Esophagus (tissue), 2 donors: ENCODE results near the gene BICDL2. TPM values are rescaled to one million over a fixed set of nuclear protein-coding genes. Genes with fewer than 3 reads are reported as not detected.
A peak's percentile ranks its signal among the peaks of the same experiment; 100 is the strongest.

Source experiments
- H3K27ac ChIP-seq, 2 donors: one replicate each; pipeline ENCODE4 v1.5.1; 2013; ENCODE audit warnings: low read depth in 2 of 2, mild to moderate bottlenecking in 2 of 2, inconsistent platforms in 1 of 2, low read length in 1 of 2, moderate library complexity in 1 of 2
- H3K27me3 ChIP-seq, 2 donors: one replicate each; pipeline ENCODE4 v1.6.1; 2013; ENCODE audit warnings: low read length in 2 of 2, control low read depth in 1 of 2, mild to moderate bottlenecking in 1 of 2; ENCODE audit not compliant: insufficient read depth in 2 of 2, control insufficient read depth in 1 of 2
- H3K36me3 ChIP-seq, 2 donors: one replicate each; pipeline ENCODE4 v1.6.1; 2013; ENCODE audit warnings: low read length in 1 of 2; ENCODE audit not compliant: control insufficient read depth in 2 of 2, insufficient read depth in 2 of 2
- H3K4me1 ChIP-seq, 2 donors: one replicate each; pipeline ENCODE4 v1.6.1; 2013; ENCODE audit warnings: low read length in 1 of 2; ENCODE audit not compliant: control insufficient read depth in 2 of 2, insufficient read depth in 2 of 2
- H3K4me3 ChIP-seq, 2 donors: one replicate each; pipeline ENCODE4 v1.5.1; 2013; ENCODE audit warnings: low read length in 2 of 2, mild to moderate bottlenecking in 2 of 2, low read depth in 1 of 2, moderate library complexity in 1 of 2
- H3K9me3 ChIP-seq, 2 donors: one replicate each; pipeline ENCODE4 v1.6.1; 2013; ENCODE audit warnings: mild to moderate bottlenecking in 2 of 2, low read depth in 1 of 2, low read length in 1 of 2, moderate library complexity in 1 of 2; ENCODE audit not compliant: control insufficient read depth in 2 of 2, insufficient read depth in 1 of 2
- WGBS, 2 donors: extraction: QIAGEN DNeasy Blood & Tissue Kit; methylation state at CpG; one replicate each; pipeline ENCODE4 v1.1.7; 2013; 5-methylcytosine and 5-hydroxymethylcytosine counted together
- polyA plus RNA-seq, 2 donors: library from polyadenylated mRNA; stranded (reverse); fragments of 200-250 nt; gene quantifications; one replicate each; pipeline ENCODE4 v1.2.3, GENCODE V29; 2013
- donor health status: healthy with polysubstance abuse.
- donor health status: Bipolar disorder and iron deficiency.

The BICDL2 gene
- polyA plus RNA-seq, 2 donors, result 144 to 149 TPM

- Histone ChIP-seq H3K9me3 (no peaks in the 10 kb centered on the region), H3K27ac (no peak overlapping the region), H3K36me3 (no peaks in the 10 kb centered on the region), H3K4me3 (no peak overlapping the region), H3K4me1 (peaks cover 0 to 7% of the 10 kb centered on the region in 2 donors), H3K27me3 (no peaks in the 10 kb centered on the region)
- WGBS, 2 donors, result 56 to 59% methylated on average over 8 to 10 of the region's 10 CpGs
Observed at GRCh38 chr16:2990891-2991290, 45.9 kb downstream of the BICDL2 start.

- Histone ChIP-seq H3K4me3 (no peak overlapping the region), H3K27me3 (no peaks in the 10 kb centered on the region), H3K9me3 (no peaks in the 10 kb centered on the region), H3K27ac (no peak overlapping the region), H3K4me1 (peaks cover 2 to 11% of the 10 kb centered on the region in 2 donors), H3K36me3 (no peaks in the 10 kb centered on the region)
- WGBS, 2 donors, result 50 to 58% methylated on average over 8 of the region's 8 CpGs
Observed at GRCh38 chr16:2988590-2989099, 48.1 kb downstream of the BICDL2 start.

GRCh38 chr16:2987833-2988232 lies 48.9 kb downstream of the BICDL2 start:
- no peaks in the 10 kb centered on the region for H3K36me3 ChIP-seq
- H3K9me3 ChIP-seq, result no peaks in the 10 kb centered on the region
- H3K27me3 ChIP-seq, result no peaks in the 10 kb centered on the region
- H3K27ac ChIP-seq, result no peak overlapping the region
- 59 to 61% methylated on average over 8 of the region's 8 CpGs for WGBS, 2 donors
- no peak overlapping the region for H3K4me3 ChIP-seq
- peaks cover 2 to 11% of the 10 kb centered on the region in 2 donors for H3K4me1 ChIP-seq

GRCh38 chr16:2987286-2987685 lies 49.5 kb downstream of the BICDL2 start:
- H3K36me3 ChIP-seq, result no peaks in the 10 kb centered on the region
- peaks cover 2 to 9% of the 10 kb centered on the region in 2 donors for H3K4me1 ChIP-seq
- no peaks in the 10 kb centered on the region for H3K9me3 ChIP-seq
- no peak overlapping the region for H3K27ac ChIP-seq
- 87 to 95% methylated on average over 9 of the region's 9 CpGs for WGBS, 2 donors
- no peaks in the 10 kb centered on the region for H3K27me3 ChIP-seq
- H3K4me3 ChIP-seq, result no peak overlapping the region

- peaks cover 2 to 7% of the 10 kb centered on the region in 2 donors for H3K4me1 ChIP-seq
Observed at GRCh38 chr16:2986623-2987188, 50.0 kb downstream of the BICDL2 start.

GRCh38 chr16:2985893-2986355 lies 50.8 kb downstream of the BICDL2 start:
- 50 to 58% methylated on average over 15 of the region's 15 CpGs for WGBS, 2 donors
- peaks cover 2 to 7% of the 10 kb centered on the region in 2 donors for H3K4me1 ChIP-seq
- H3K9me3 ChIP-seq, result no peaks in the 10 kb centered on the region
- peak overlapping the region in 1 of 2 donors; percentile 13 for H3K27ac ChIP-seq
- H3K36me3 ChIP-seq, result no peaks in the 10 kb centered on the region
- H3K27me3 ChIP-seq, result no peaks in the 10 kb centered on the region
- H3K4me3 ChIP-seq, result no peak overlapping the region

More at GRCh38 chr16:2986623-2987188, 50.0 kb downstream of the BICDL2 start:
- Histone ChIP-seq H3K27ac (no peak overlapping the region), H3K36me3 (no peaks in the 10 kb centered on the region), H3K4me3 (no peak overlapping the region), H3K9me3 (no peaks in the 10 kb centered on the region), H3K27me3 (no peaks in the 10 kb centered on the region)
- WGBS, 2 donors, result 66 to 72% methylated on average over 17 of the region's 17 CpGs

GRCh38 chr16:2985462-2985861 lies 51.3 kb downstream of the BICDL2 start:
- H3K27me3 ChIP-seq, result no peaks in the 10 kb centered on the region
- H3K9me3 ChIP-seq, result no peaks in the 10 kb centered on the region
- 23 to 34% methylated on average over 9 of the region's 9 CpGs for WGBS, 2 donors
- H3K36me3 ChIP-seq, result no peaks in the 10 kb centered on the region
- peak overlapping the region in 1 of 2 donors; percentile 13 for H3K27ac ChIP-seq
- no peak overlapping the region for H3K4me3 ChIP-seq
- H3K4me1 ChIP-seq, result peaks cover 2 to 4% of the 10 kb centered on the region in 2 donors

- Histone ChIP-seq H3K9me3 (no peaks in the 10 kb centered on the region), H3K4me3 (peak overlapping the region in 1 of 2 donors; percentile 15), H3K4me1 (peaks cover 2 to 10% of the 10 kb centered on the region in 2 donors), H3K36me3 (no peaks in the 10 kb centered on the region), H3K27ac (no peak overlapping the region), H3K27me3 (no peaks in the 10 kb centered on the region)
- 8 to 9% methylated on average over 42 of the region's 42 CpGs for WGBS, 2 donors
Observed at GRCh38 chr16:2983706-2984136, 53.0 kb downstream of the BICDL2 start.

GRCh38 chr16:2982402-2982801 lies 54.3 kb downstream of the BICDL2 start:
- 87 to 89% methylated on average over 5 of the region's 5 CpGs for WGBS, 2 donors
- Histone ChIP-seq H3K4me3 (no peak overlapping the region), H3K27ac (no peak overlapping the region), H3K27me3 (no peaks in the 10 kb centered on the region), H3K4me1 (peaks cover 2 to 10% of the 10 kb centered on the region in 2 donors), H3K36me3 (no peaks in the 10 kb centered on the region), H3K9me3 (no peaks in the 10 kb centered on the region)

- H3K27ac ChIP-seq, result no peak overlapping the region
- no peaks in the 10 kb centered on the region for H3K27me3 ChIP-seq
- H3K4me1 ChIP-seq, result peaks cover 2 to 10% of the 10 kb centered on the region in 2 donors
- no peaks in the 10 kb centered on the region for H3K9me3 ChIP-seq
- 70 to 71% methylated on average over 4 of the region's 4 CpGs for WGBS, 2 donors
- H3K36me3 ChIP-seq, result no peaks in the 10 kb centered on the region
- no peak overlapping the region for H3K4me3 ChIP-seq
Observed at GRCh38 chr16:2981899-2982250, 54.9 kb downstream of the BICDL2 start.
